OCI-LY3 (cell line): Measurements from ENCODE around the gene ROBO1.

Source experiments
- H2AFZ ChIP-seq: fragments of 200-600, 300-600 bp; shearing (Covaris generic); 2 replicates; pipeline ENCODE4 v1.6.0; 2014; ENCODE audit warnings: antibody characterized with exemption, low read depth, low read length
- H3K27ac ChIP-seq: fragments of 200-600, 300-600 bp; sonication (generic); 2 replicates; pipeline ENCODE4 v1.5.1; 2014; ENCODE audit warnings: mild to moderate bottlenecking, low read length, moderate library complexity, mixed read lengths
- H3K27me3 ChIP-seq: fragments of 200-600, 300-600 bp; sonication (generic); 2 replicates; pipeline ENCODE4 v1.6.1; 2014; ENCODE audit warnings: low read depth, low read length, mixed read lengths
- H3K36me3 ChIP-seq: fragments of 200-600, 300-600 bp; sonication (generic); replicated peaks from 2 replicates; pipeline ENCODE3; 2014; ENCODE audit warnings: low read depth, low read length, mixed read lengths
- H3K4me1 ChIP-seq: fragments of 300-600, 200-600 bp; sonication (generic); 2 replicates; pipeline ENCODE4 v1.6.1; 2014; ENCODE audit warnings: low read length, mixed read lengths
- H3K4me2 ChIP-seq: fragments of 200-600, 300-600 bp; sonication (generic); 2 replicates; pipeline ENCODE4 v1.6.1; 2014; ENCODE audit warnings: low read length, mixed read lengths
- H3K4me3 ChIP-seq: fragments of 300-600, 200-600 bp; sonication (generic); 2 replicates; pipeline ENCODE4 v1.5.1; 2014; ENCODE audit warnings: antibody characterized with exemption, mild to moderate bottlenecking, low read length, moderate library complexity
- H3K79me2 ChIP-seq: fragments of 300-600, 200-600 bp; shearing (Covaris generic); 2 replicates; pipeline ENCODE4 v1.6.1; 2014; ENCODE audit warnings: mild to moderate bottlenecking, low read length, mixed read lengths
- H3K9ac ChIP-seq: fragments of 300-600, 200-600 bp; shearing (Covaris generic); 2 replicates; pipeline ENCODE4 v1.6.0; 2014; ENCODE audit warnings: mild to moderate bottlenecking, low read length, moderate library complexity
- H3K9me3 ChIP-seq: fragments of 200-600, 300-600 bp; shearing (Covaris generic); 2 replicates; pipeline ENCODE4 v1.6.1; 2014; ENCODE audit warnings: low read length, mixed read lengths; ENCODE audit not compliant: insufficient read depth
- H4K20me1 ChIP-seq: fragments of 200-600, 300-600 bp; sonication (generic); 2 replicates; pipeline ENCODE4 v1.6.1; 2016; ENCODE audit warnings: low read length, mixed read lengths; ENCODE audit not compliant: insufficient read depth
- CTCF ChIP-seq: fragments of 200-600, 300-600 bp; sonication (generic); IDR thresholded peaks from 2 replicates; pipeline ENCODE4 v1.5.1; 2014; ENCODE audit warnings: antibody characterized with exemption, low read length, low read depth
- EZH2phosphoT487 ChIP-seq: fragments of 200-600 bp; shearing (Covaris generic); IDR thresholded peaks from 2 replicates; pipeline ENCODE4 v1.6.1; 2018; ENCODE audit warnings: antibody characterized with exemption, mixed run types, low read depth

Gene ROBO1

GRCh38 chr3:78823859-78824258 is 943.9 kb downstream of the ROBO1 start:
- H3K27me3 ChIP-seq = no peaks in the 10 kb centered on the region
- no peak overlapping the region for H3K4me2 ChIP-seq
- peaks cover 11% of the 10 kb centered on the region for H3K4me1 ChIP-seq
- no peak overlapping the region for H3K9ac ChIP-seq
- no peak overlapping the region for H3K27ac ChIP-seq
- H3K9me3 ChIP-seq = no peaks in the 10 kb centered on the region
- no peak for TF ChIP-seq CTCF
- TF ChIP-seq EZH2phosphoT487 = no peak
- no peak overlapping the region for H2AFZ ChIP-seq
- H3K36me3 ChIP-seq = no peaks in the 10 kb centered on the region
- H4K20me1 ChIP-seq = no peaks in the 10 kb centered on the region
- H3K4me3 ChIP-seq = no peak overlapping the region
- H3K79me2 ChIP-seq = no peaks in the 10 kb centered on the region

- Histone ChIP-seq H2AFZ (no peak overlapping the region), H3K9ac (no peak overlapping the region), H3K4me1 (peaks cover 11% of the 10 kb centered on the region), H3K79me2 (no peaks in the 10 kb centered on the region), H3K4me3 (no peak overlapping the region), H3K27ac (no peak overlapping the region), H3K27me3 (no peaks in the 10 kb centered on the region), H3K9me3 (no peaks in the 10 kb centered on the region), H4K20me1 (no peaks in the 10 kb centered on the region), H3K36me3 (no peaks in the 10 kb centered on the region), H3K4me2 (no peak overlapping the region)
- TF ChIP-seq EZH2phosphoT487 (no peak), CTCF (no peak)
Measured at GRCh38 chr3:78823434-78823833, 944.4 kb downstream of the ROBO1 start.

- H3K4me3 ChIP-seq = no peak overlapping the region
Measured at GRCh38 chr3:78822726-78823125, 945.1 kb downstream of the ROBO1 start.

GRCh38 chr3:78820542-78820941 is 947.3 kb downstream of the ROBO1 start:
- Histone ChIP-seq H3K79me2 (no peaks in the 10 kb centered on the region), H2AFZ (no peak overlapping the region), H3K4me2 (no peak overlapping the region), H3K36me3 (no peaks in the 10 kb centered on the region), H3K9me3 (no peaks in the 10 kb centered on the region), H4K20me1 (no peaks in the 10 kb centered on the region), H3K4me3 (no peak overlapping the region), H3K4me1 (peaks cover 10% of the 10 kb centered on the region), H3K9ac (no peak overlapping the region), H3K27me3 (no peaks in the 10 kb centered on the region), H3K27ac (no peak overlapping the region)
- TF ChIP-seq EZH2phosphoT487 (no peak), CTCF (no peak)

More at GRCh38 chr3:78822726-78823125, 945.1 kb downstream of the ROBO1 start:
- H2AFZ ChIP-seq = no peak overlapping the region
- no peaks in the 10 kb centered on the region for H3K36me3 ChIP-seq
- H3K9ac ChIP-seq = no peak overlapping the region
- no peaks in the 10 kb centered on the region for H3K9me3 ChIP-seq
- H3K79me2 ChIP-seq = no peaks in the 10 kb centered on the region
- no peak for TF ChIP-seq CTCF
- no peak for TF ChIP-seq EZH2phosphoT487
- H3K27ac ChIP-seq = no peak overlapping the region
- H4K20me1 ChIP-seq = no peaks in the 10 kb centered on the region
- H3K4me1 ChIP-seq = peaks cover 11% of the 10 kb centered on the region
- no peaks in the 10 kb centered on the region for H3K27me3 ChIP-seq
- H3K4me2 ChIP-seq = no peak overlapping the region
